Activated CD8-positive, alpha-beta T cell treated with anti-CD3 and anti-CD28 coated beads for 36 hours (primary cell): ENCODE measurements around the gene SSX7. TPM values are rescaled to one million over a fixed set of nuclear protein-coding genes. Genes with fewer than 3 reads are reported as not detected.

ENCODE experiments used
- ATAC-seq: fragments of 200-7000 bp; cut with Tn5 transposase; one replicate; pipeline ENCODE4 v1.10.0; 2021; ENCODE audit warnings: mild to moderate bottlenecking, moderate library complexity
- CTCF ChIA-PET: fragments of 350-600 bp; sonication (Branson Sonifier 250); formaldehyde crosslinking; loops from one replicate; lab custom pipeline; 2021; ENCODE audit warnings: antibody characterized with exemption; lab: Charles Lee
- POLR2A ChIA-PET: fragments of 350-600 bp; sonication (Branson Sonifier 250); formaldehyde crosslinking; loops from one replicate; lab custom pipeline; 2021; ENCODE audit warnings: antibody characterized with exemption; lab: Charles Lee
- DNase-seq: peaks from one replicate; pipeline ENCODE4 v3.0.0-alpha.2; 2020
- H3K27ac Mint-ChIP-seq: one replicate; pipeline ENCODE4 v1.8.0; 2021; ENCODE audit warnings: mild to moderate bottlenecking, mixed read lengths
- H3K27me3 Mint-ChIP-seq: one replicate; pipeline ENCODE4 v1.8.0; 2021; ENCODE audit warnings: mixed read lengths
- H3K36me3 Mint-ChIP-seq: one replicate; pipeline ENCODE4 v1.8.0; 2021; ENCODE audit warnings: low read depth, mixed read lengths
- H3K4me1 Mint-ChIP-seq: one replicate; pipeline ENCODE4 v1.8.0; 2021; ENCODE audit warnings: low read depth, mixed read lengths
- H3K4me3 Mint-ChIP-seq: one replicate; pipeline ENCODE4 v1.8.0; 2021; ENCODE audit warnings: mild to moderate bottlenecking, moderate library complexity, mixed read lengths
- H3K9me3 Mint-ChIP-seq: one replicate; pipeline ENCODE4 v1.8.0; 2021; ENCODE audit warnings: mixed read lengths
- CTCF ChIP-seq: fragments of 200-600 bp; IDR thresholded peaks from one replicate; pipeline ENCODE4 v1.8.0; 2022; ENCODE audit warnings: antibody characterized with exemption, mild to moderate bottlenecking
- intact Hi-C: fragments of 100-400 bp; cut with micrococcal nuclease; formaldehyde crosslinking; loops from one replicate; pipeline ENCODE4 v1.10.0; 2022
- total RNA-seq, 2 experiments: library from RNA; stranded (reverse); gene quantifications; one replicate each; pipeline ENCODE4 v1.2.3, GENCODE V29; 2021

SSX7 gene
- total RNA-seq, 2 experiments from 2014 or later = not detected

- H3K4me1 Mint-ChIP-seq = no peaks in the 10 kb centered on the region
- H3K27ac Mint-ChIP-seq = no peak overlapping the region
- H3K9me3 Mint-ChIP-seq = no peaks in the 10 kb centered on the region
- DNase-seq (no peak), ATAC-seq (no peak)
- CTCF ChIA-PET = no interaction called here
- H3K4me3 Mint-ChIP-seq = no peak overlapping the region
- peaks cover 2% of the 10 kb centered on the region for H3K27me3 Mint-ChIP-seq
- no peak for TF ChIP-seq CTCF
- H3K36me3 Mint-ChIP-seq = no peaks in the 10 kb centered on the region
- intact Hi-C loops = no loop called here
- POLR2A ChIA-PET = no interaction called here
Measured at GRCh38 chrX:52598886-52599285, 55.8 kb downstream of the SSX7 start.

GRCh38 chrX:52594658-52595057 lies 60.0 kb downstream of the SSX7 start:
- H3K27ac Mint-ChIP-seq = no peak overlapping the region
- no peak overlapping the region for H3K4me3 Mint-ChIP-seq
- H3K4me1 Mint-ChIP-seq = no peaks in the 10 kb centered on the region
- ATAC-seq = no peak
- peaks cover 2% of the 10 kb centered on the region for H3K27me3 Mint-ChIP-seq
- H3K36me3 Mint-ChIP-seq = no peaks in the 10 kb centered on the region
- no peaks in the 10 kb centered on the region for H3K9me3 Mint-ChIP-seq
- DNase-seq = no peak
- intact Hi-C loops = no loop called here
- ChIA-PET POLR2A (no interaction called here), CTCF (no interaction called here)
- no peak for TF ChIP-seq CTCF

Other genes with a start within 250 kb of the SSX7 start
- gene XAGE1A, start 159.1 kb downstream of the SSX7 start, total RNA-seq = not detected
- gene XAGE1B, start 137.8 kb downstream of the SSX7 start, total RNA-seq = not detected
- not detected for gene SSX2, start 52.3 kb upstream of the SSX7 start, total RNA-seq
- not detected for gene SSX2B, start 96.4 kb upstream of the SSX7 start, total RNA-seq
- not detected for gene SPANXN5, start 142.5 kb upstream of the SSX7 start, total RNA-seq
- gene XAGE5, start 156.4 kb upstream of the SSX7 start, total RNA-seq = not detected
- not detected for gene XAGE3, start 213.2 kb upstream of the SSX7 start, total RNA-seq
- 10 to 100 TPM; 14.5 to 16.2 TPM for gene FAM156B, start 242.4 kb upstream of the SSX7 start, total RNA-seq